WTC11 (cell line): Measurements from ENCODE around the gene GRK6.

Experiments used
- AR ChIP-seq: fragments of 250-450 bp; sonication (Bioruptor Pico); IDR thresholded peaks from 2 replicates; pipeline ENCODE4 v1.9.0; 2021; ENCODE audit warnings: mild to moderate bottlenecking
- CTCF ChIP-seq: fragments of 200-600 bp; IDR thresholded peaks from 2 replicates; pipeline ENCODE4 v1.8.0; 2022; ENCODE audit warnings: antibody characterized with exemption
- SMAD3 ChIP-seq: sonication (generic); formaldehyde crosslinking; IDR thresholded peaks from 2 replicates; pipeline ENCODE4 v1.8.0; 2022; ENCODE audit warnings: missing genetic modification reagents, mild to moderate bottlenecking, borderline replicate concordance
- ZNF416 ChIP-seq: fragments of 250-450 bp; sonication (Bioruptor Pico); IDR thresholded peaks from 2 replicates; pipeline ENCODE4 v1.9.0; 2021; ENCODE audit warnings: mild to moderate bottlenecking, inconsistent platforms

GRCh38 chr5:177471610-177472356 is 45.3 kb downstream of the GRK6 start:
- TF ChIP-seq CTCF (no peak), AR (CRISPR knock-in tag) (no peak), ZNF416 (no peak), SMAD3 (CRISPR knock-in tag) (no peak)
